Stimulated activated naive B cell treated with anti-CD40 and anti-IgM and Interleukin-4, amounts not matched to agents 10 μg/mL and 1 μg/mL and 100 μg/mL, for 72 hours (primary cell): ENCODE data around the gene SLC13A2.

Experiments
- ATAC-seq, 2 donors: fragments of 150-1000 bp; cut with Tn5 transposase; replicated peaks; 2 replicates each; pipeline ENCODE4 v1.10.0; 2021; ENCODE audit warnings: moderate library complexity in 1 of 2
- DNase-seq: peaks from one replicate; pipeline ENCODE4 v3.0.0; 2021
- H3K27ac Mint-ChIP-seq: one replicate; pipeline ENCODE4 v1.8.0; 2022; ENCODE audit warnings: mild to moderate bottlenecking, mixed read lengths
- H3K27me3 Mint-ChIP-seq, 2 donors: one replicate each; pipeline ENCODE4 v1.8.0; 2022; ENCODE audit warnings: mixed read lengths in 2 of 2
- H3K36me3 Mint-ChIP-seq, 2 donors: one replicate each; pipeline ENCODE4 v1.8.0; 2022; ENCODE audit warnings: mixed read lengths in 2 of 2, mild to moderate bottlenecking in 1 of 2
- H3K4me1 Mint-ChIP-seq, 2 donors: one replicate each; pipeline ENCODE4 v1.8.0; 2022; ENCODE audit warnings: mixed read lengths in 2 of 2, mild to moderate bottlenecking in 1 of 2
- H3K4me3 Mint-ChIP-seq, 2 donors: one replicate each; pipeline ENCODE4 v1.8.0; 2022; ENCODE audit warnings: mild to moderate bottlenecking in 2 of 2, mixed read lengths in 2 of 2, moderate library complexity in 1 of 2
- H3K9me3 Mint-ChIP-seq, 2 donors: one replicate each; pipeline ENCODE4 v1.8.0; 2022; ENCODE audit warnings: mixed read lengths in 2 of 2, mild to moderate bottlenecking in 1 of 2

SLC13A2 gene

DNA sequence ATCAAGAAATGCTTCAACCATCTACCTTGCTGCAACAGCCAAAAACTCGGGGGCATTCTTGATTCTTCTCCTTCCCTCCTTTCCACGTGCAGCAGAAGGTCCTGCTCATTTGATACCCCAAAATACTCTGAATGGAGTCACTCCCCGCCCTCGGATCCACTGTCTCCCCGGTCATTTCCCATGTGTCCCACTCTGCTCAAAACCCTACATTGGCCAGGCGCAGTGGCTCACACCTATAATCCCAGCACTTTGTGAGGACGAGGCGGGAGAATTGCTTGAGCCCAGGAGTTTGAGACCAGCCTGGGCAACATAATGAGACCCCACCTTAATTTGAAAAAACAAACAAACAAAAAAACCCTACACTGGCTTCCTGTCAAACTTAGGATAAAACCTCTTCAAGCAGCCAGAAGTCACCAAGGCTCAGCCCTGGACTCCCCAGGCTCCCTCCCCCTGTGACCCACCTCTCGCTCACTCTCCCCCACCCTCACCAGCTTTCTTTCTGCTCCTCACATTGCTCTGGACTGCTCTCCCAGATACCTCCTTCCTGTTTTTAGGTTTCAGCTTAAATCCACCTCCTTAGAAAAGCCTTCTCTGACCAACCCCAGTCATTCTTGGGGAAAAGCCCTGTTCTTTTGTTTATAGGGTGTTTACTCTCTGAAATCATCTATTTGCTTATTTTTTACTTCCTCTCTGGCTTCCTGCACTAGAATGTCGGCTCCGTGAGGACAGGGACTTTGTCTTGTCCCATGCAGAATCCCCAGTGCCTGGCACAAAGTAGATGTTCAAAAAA is 2.8 kb downstream of the SLC13A2 start:
- no peak overlapping the region for H3K4me3 Mint-ChIP-seq
- peaks cover 16 to 25% of the 10 kb centered on the region in 2 donors for H3K27me3 Mint-ChIP-seq
- H3K36me3 Mint-ChIP-seq, result no peaks in the 10 kb centered on the region
- H3K9me3 Mint-ChIP-seq, result no peaks in the 10 kb centered on the region
- DNase-seq (no peak), ATAC-seq (no peak)
- H3K27ac Mint-ChIP-seq, result no peak overlapping the region
- peaks cover 0 to 5% of the 10 kb centered on the region in 2 donors for H3K4me1 Mint-ChIP-seq

DNA sequence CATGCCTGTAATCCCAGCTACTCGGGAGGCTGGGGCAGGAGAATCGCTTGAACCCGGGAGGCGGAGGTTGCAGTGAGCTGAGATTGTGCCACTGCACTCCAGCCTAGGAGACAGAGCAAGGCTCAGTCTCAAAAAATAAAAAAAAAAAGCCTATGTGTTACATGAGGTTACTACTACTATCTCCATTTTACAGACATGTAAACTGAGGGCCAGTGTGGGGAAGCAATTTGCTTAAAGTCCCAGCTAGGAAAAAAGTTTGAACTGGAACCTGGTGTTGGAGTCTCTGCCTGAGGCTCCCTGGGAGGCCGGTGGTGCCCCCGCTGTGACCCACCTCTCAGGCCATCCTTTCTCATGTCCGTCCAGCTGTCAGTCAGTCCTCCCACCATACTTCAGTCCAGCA is 4.5 kb downstream of the SLC13A2 start:
- Mint-ChIP-seq H3K4me3 (no peak overlapping the region), H3K27ac (no peak overlapping the region), H3K36me3 (no peaks in the 10 kb centered on the region), H3K9me3 (no peaks in the 10 kb centered on the region), H3K4me1 (peaks cover 0 to under 1% of the 10 kb centered on the region in 2 donors), H3K27me3 (peaks cover 16 to 25% of the 10 kb centered on the region in 2 donors)
- ATAC-seq, result no peak
- DNase-seq, result no peak

DNA sequence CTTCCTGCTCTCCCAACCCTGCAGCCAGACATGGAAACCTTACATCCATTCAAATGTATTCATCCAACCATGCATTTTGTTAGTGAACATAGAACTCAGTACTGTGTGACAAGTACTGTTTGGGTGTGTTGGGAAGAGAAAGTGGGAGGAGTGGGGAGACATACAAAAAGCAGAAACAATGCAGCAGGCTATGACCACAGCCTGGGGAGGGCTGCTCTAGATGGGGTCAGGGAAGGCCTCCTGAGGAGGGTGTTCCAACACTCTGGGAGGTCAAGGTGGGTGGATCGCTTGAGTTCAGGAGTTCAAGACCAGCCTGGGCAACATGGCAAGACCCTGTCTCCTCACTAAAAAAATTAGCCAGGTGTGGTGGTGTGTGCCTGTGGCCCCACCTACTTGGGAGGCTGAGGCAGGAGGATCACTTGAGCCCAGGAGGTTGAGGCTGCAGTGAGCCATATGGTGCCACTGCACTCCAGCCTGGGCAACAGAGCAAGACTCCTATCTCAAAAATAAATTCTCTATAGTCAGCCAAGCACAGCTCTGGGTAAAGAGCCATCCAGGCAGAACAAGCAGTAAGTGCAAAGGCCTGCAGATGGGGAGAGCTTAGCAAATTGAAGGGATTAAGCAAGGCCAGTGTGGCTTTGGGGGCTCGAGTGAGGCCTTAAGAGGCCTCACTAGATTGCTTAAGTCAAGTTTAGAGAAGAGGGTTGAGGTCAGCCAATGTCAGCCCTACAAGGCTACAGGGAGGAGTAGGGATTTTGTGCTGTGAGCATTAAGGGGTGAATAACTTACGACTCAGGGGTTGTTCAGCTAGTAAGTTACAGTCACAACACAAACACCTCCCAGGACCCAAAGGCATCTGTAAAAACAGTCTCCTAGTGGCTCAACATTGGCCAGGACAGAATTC is 5.5 kb downstream of the SLC13A2 start:
- Mint-ChIP-seq H3K36me3 (no peaks in the 10 kb centered on the region), H3K4me3 (no peak overlapping the region), H3K27me3 (peaks cover 16 to 19% of the 10 kb centered on the region in 2 donors), H3K27ac (no peak overlapping the region), H3K4me1 (peaks cover under 1% of the 10 kb centered on the region in 2 donors), H3K9me3 (no peaks in the 10 kb centered on the region)
- ATAC-seq, result no peak
- DNase-seq, result no peak

DNA sequence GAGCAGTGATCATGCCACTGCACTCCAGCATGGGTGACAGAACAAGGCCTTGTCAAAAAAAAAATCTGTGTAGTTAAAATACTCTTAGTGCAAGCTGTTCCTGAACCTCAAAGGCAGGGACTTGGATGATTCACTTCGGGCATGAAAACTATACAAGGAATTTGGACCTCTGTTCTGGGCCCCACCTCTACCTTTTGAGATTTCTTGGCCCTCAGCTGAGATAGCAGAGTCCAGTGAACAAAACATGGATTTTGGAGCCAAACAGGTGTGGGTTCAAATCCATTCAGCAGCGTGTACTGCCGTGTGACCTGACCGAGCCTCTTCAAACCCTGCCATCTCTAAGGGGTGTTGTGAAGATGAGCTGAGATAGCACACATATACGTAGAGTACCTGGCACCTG is 6.8 kb downstream of the SLC13A2 start:
- ATAC-seq (no peak), DNase-seq (no peak)
- Mint-ChIP-seq H3K4me1 (peaks cover 6 to 8% of the 10 kb centered on the region in 2 donors), H3K36me3 (no peaks in the 10 kb centered on the region), H3K4me3 (no peak overlapping the region), H3K27me3 (peaks cover 25% of the 10 kb centered on the region in 2 donors), H3K9me3 (no peaks in the 10 kb centered on the region), H3K27ac (no peak overlapping the region)

DNA sequence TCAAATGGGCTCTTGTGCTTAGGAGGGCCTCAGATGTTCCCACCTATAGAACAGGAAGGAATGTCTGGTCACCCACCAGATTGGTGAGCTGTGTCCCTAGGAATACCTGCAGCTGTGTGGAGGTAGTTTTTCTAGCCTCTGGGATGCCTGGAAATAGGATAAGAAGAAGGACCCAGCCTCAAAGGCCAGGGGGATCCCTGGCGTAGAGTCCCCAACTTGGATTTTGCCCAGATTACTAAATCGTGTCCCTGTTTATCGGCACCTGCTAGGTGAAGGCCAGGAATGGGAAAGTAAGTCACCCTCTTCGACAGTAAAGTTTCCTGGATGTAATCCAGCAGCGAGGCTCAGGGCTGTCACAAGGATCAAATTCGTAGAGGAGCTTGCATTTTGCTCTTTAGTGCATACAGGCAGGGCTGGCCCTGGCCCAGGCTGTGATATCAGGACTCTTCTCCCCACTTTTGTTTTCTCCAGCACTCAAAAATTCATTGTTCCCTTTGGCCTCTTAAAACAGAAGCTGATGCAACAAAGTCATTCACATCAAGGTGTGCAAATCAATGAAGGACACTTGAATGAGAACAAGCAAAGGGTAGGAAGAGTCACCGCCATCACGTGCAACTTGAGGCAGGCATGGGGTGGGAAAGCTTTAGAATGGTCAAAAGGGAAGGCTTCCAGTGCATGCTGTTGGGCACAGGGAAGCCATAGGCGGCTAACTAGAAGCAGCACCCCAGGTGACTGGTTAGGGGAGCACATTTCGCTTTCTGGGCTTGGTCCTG is 7.5 kb downstream of the SLC13A2 start:
- peaks cover 18 to 24% of the 10 kb centered on the region in 2 donors for H3K27me3 Mint-ChIP-seq
- no peaks in the 10 kb centered on the region for H3K36me3 Mint-ChIP-seq
- H3K27ac Mint-ChIP-seq, result no peak overlapping the region
- no peak for DNase-seq
- no peak for ATAC-seq
- no peak overlapping the region for H3K4me3 Mint-ChIP-seq
- H3K9me3 Mint-ChIP-seq, result no peaks in the 10 kb centered on the region
- peaks cover 6 to 8% of the 10 kb centered on the region in 2 donors for H3K4me1 Mint-ChIP-seq

DNA sequence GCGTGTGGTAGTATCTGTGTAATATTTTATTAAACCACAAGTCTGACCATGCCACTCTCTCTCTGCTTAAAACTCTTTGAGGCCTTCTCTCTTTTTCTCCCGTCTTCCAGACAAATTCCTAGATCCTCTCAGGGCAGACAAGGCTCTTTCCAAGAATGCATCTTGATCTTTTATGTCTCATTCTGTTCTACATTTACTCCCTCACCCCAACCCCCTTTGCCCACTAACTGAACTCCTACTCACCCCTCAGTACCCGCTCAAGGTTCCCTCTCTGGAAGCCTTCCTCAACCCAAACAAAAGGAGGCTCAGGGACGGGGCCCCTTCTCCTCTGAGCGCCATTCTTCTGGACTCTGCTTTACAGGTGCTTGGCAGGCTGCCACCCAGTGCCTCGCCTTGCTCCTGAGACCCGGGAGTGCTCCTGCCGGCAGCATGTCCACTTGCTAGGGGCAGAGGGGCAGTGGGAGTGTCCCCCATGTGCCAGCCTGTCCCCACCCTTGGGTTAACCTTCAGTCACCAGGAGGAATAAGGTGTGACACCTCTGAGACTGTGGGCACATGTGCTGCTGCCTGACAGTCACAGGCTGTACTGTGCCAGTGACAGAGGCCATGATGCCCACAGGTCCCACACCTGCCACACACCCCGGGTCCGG is 9.2 kb downstream of the SLC13A2 start:
- no peaks in the 10 kb centered on the region for H3K9me3 Mint-ChIP-seq

DNA sequence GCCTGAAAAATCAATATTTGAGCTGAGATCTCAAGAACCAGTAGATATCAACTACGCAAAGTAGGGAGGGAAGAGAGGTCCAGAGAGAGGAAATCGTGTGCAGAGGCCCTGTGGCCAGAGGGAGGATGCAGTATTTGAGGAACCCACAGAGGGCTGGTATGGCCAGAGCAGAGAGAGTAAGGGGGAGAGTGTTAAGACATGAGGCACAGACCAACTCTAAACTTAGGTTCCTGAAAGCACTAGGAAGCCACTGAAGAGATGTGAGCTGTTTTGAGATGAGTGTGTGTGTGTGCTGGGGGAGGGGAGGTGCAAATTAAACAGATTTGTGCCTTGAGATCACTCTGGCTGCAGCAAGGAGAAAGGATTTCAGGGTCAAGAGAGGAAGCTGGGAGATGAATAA is 10.9 kb downstream of the SLC13A2 start:
- ATAC-seq (peak; percentile 84 to 91), DNase-seq (no peak)
- Mint-ChIP-seq H3K27me3 (peaks cover 10 to 17% of the 10 kb centered on the region in 2 donors), H3K4me3 (no peak overlapping the region), H3K27ac (no peak overlapping the region), H3K9me3 (no peaks in the 10 kb centered on the region), H3K4me1 (peaks cover 6 to 8% of the 10 kb centered on the region in 2 donors), H3K36me3 (no peaks in the 10 kb centered on the region)

More for the DNA sequence above, 9.2 kb downstream of the SLC13A2 start:
- DNase-seq (no peak), ATAC-seq (no peak)
- Mint-ChIP-seq H3K4me3 (no peak overlapping the region), H3K36me3 (no peaks in the 10 kb centered on the region), H3K27ac (no peak overlapping the region), H3K4me1 (peaks cover 6 to 8% of the 10 kb centered on the region in 2 donors), H3K27me3 (peaks cover 17% of the 10 kb centered on the region in 2 donors)

DNA sequence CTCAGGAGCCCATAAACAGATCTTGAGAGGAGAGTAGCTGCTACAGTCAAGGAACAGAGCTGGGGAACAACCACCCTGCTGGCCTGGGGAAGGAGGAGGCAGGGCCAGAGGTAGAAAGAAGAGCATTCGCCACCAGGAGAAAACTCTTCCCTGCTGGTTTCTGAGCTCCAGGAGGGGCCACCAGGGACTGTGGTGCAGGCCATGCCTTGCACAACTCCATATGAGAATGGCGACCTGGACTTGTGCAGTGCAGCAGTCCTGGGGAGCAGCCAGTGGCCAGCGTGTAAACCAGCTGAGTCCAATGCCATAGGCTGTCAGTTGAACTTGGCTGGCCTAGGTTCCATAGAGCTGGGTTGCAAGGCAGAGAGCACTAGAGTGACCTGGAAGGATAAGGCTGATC is 11.6 kb downstream of the SLC13A2 start:
- no peaks in the 10 kb centered on the region for H3K36me3 Mint-ChIP-seq
- peaks cover 10 to 17% of the 10 kb centered on the region in 2 donors for H3K27me3 Mint-ChIP-seq
- DNase-seq, result no peak
- no peak overlapping the region for H3K4me3 Mint-ChIP-seq
- no peaks in the 10 kb centered on the region for H3K9me3 Mint-ChIP-seq
- H3K4me1 Mint-ChIP-seq, result peaks cover 6 to 8% of the 10 kb centered on the region in 2 donors
- ATAC-seq, result no peak
- H3K27ac Mint-ChIP-seq, result no peak overlapping the region

DNA sequence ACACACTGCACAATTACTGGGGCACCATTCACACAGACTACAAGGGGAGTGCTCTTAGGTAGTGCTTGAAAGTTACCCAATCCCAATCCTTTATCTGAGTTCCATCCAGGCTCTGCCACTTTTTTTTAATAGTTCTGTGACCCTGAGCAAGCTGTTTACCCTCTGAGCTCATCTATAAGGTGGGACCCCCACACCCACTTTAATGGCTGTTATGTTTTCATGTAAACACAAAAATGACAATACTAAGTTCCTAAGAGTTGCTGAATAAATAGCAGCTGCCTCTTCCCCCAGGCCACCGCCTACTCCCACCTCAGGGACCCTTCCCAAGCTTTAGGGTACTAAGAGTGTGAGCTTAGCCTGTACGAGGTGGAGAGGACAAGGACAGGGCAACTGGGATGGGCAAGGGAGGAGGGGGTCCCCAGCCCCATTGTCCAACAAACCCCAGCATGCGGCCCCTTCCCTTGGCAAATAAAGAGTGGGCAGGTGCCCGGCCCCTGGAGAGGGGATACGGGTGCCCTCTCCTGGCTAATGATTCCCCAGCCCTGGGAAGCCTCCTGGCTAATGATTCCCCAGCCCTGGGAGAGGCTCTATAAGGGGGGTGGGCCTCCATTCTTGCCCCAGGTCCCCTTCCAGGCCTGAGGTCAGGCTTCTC is 14.6 kb downstream of the SLC13A2 start:
- DNase-seq (no peak), ATAC-seq (no peak)
- no peaks in the 10 kb centered on the region for H3K36me3 Mint-ChIP-seq
- no peaks in the 10 kb centered on the region for H3K9me3 Mint-ChIP-seq
- H3K4me3 Mint-ChIP-seq, result no peak overlapping the region
- H3K27me3 Mint-ChIP-seq, result peaks cover 10 to 16% of the 10 kb centered on the region in 2 donors
- no peak overlapping the region for H3K27ac Mint-ChIP-seq
- peaks cover 14 to 17% of the 10 kb centered on the region in 2 donors for H3K4me1 Mint-ChIP-seq

DNA sequence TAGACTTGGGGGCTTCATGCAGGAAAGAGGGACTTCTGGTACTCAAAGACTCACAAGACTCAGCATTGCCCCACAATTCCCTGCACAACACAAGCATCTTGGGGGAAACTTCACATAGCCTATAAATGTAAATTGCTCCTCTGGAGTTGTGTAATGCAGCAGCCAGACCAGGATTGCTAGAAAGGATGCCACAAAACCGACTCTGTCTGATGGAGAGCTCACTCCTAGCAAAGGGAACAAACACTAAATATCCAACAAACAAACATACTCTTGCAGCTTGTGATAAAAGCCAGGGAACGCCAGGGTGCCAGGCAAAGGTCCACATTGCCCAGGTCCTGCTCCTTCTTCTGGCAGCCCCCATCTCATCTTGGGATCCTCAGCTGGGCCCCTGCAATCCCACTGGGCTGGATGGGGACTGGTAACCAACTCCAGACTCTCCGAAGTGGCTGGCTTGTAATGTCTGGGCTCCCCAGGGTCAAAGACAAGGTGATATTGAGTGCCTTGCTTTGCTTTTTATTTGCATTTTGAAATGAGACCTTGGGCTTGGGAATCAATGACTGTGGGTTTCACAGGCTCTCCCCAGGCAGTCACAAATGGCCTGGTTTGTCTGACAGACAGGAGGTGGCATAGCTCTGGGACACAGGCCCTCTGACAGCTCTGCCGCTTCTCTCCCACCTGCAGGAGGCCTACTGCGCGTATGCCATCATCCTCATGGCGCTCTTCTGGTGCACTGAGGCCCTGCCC is 15.3 kb downstream of the SLC13A2 start:
- Mint-ChIP-seq H3K4me1 (peaks cover 16 to 24% of the 10 kb centered on the region in 2 donors), H3K36me3 (no peaks in the 10 kb centered on the region), H3K4me3 (no peak overlapping the region), H3K9me3 (no peaks in the 10 kb centered on the region), H3K27ac (no peak overlapping the region), H3K27me3 (peaks cover 10 to 16% of the 10 kb centered on the region in 2 donors)
- ATAC-seq (no peak), DNase-seq (no peak)

DNA sequence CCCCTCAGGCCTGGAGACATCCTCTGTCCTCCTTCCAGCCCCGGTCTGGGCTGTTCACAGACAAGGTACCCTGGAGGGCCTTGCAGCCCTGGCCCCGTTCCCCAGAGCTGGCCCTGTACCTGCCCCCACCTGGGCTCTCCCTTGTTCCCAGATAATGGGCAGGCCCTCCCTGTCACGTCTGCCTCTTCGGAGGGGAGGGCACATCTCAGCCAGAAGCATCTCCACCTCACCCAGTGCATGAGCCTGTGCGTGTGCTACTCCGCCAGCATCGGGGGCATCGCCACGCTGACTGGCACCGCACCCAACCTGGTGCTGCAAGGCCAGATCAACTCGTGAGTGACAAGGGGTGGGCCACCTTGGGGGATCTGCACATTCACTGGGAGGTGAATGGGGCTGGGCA is 17.8 kb downstream of the SLC13A2 start:
- ATAC-seq, result no peak
- Mint-ChIP-seq H3K36me3 (no peaks in the 10 kb centered on the region), H3K27me3 (peaks cover 1 to 13% of the 10 kb centered on the region in 2 donors), H3K4me1 (peaks cover 10 to 28% of the 10 kb centered on the region in 2 donors), H3K4me3 (no peak overlapping the region), H3K9me3 (no peaks in the 10 kb centered on the region), H3K27ac (no peak overlapping the region)
- no peak for DNase-seq

DNA sequence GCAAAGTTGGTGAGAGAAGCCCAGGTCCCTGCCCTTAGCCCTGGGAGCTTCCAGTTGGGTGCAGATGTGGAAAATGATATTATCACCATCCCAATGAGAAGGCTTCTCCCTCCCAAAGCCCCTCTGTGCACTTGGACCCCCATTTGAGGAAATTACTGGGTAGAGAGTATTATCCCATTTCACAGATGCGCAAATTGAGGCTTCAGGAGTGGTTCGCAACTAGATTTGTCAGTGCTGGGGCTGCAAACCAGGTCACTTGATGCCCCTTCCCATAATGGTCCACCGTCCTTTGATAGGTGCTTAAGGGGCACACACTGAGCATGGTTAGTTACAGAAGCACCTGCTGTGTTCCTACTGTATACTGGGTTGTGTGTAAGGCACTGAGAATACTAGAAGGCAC is 18.4 kb downstream of the SLC13A2 start:
- Mint-ChIP-seq H3K36me3 (no peaks in the 10 kb centered on the region), H3K9me3 (no peaks in the 10 kb centered on the region), H3K4me1 (peaks cover 10 to 28% of the 10 kb centered on the region in 2 donors), H3K27ac (no peak overlapping the region), H3K4me3 (no peak overlapping the region), H3K27me3 (peaks cover 3 to 16% of the 10 kb centered on the region in 2 donors)
- ATAC-seq (no peak), DNase-seq (no peak)
